Measurements from ENCODE around the gene LRRC55. TPM values are rescaled to one million over a fixed set of nuclear protein-coding genes. Genes with fewer than 3 reads are reported as not detected.

LRRC55 gene
- total RNA-seq, 3 donors from 2014 or later = not detected

GRCh38 chr11:57158599-57158998, 23.2 kb upstream of the LRRC55 start:
- Histone ChIP-seq H3K4me3 (no peak overlapping the region), H3K9me3 (no peaks in the 10 kb centered on the region), H3K27ac (no peak overlapping the region), H3K27me3 (peaks cover 0 to 11% of the 10 kb centered on the region in 2 donors), H3K4me1 (no peaks in the 10 kb centered on the region), H3K36me3 (no peaks in the 10 kb centered on the region)
- intact Hi-C loops (cut with DNase I; ENCODE audit: low total_unique reads) = no loop called here
- TF ChIP-seq CTCF (IDR thresholded peaks at IDR 0.05) (no peak), POLR2AphosphoS5 (IDR thresholded peaks at IDR 0.05) (no peak), POLR2A (IDR thresholded peaks at IDR 0.05) (no peak)
- no peak for DNase-seq (ENCODE audit: low spot score in 2 of 2)

- Histone ChIP-seq H3K9me3 (no peaks in the 10 kb centered on the region), H3K27me3 (peaks cover 0 to 14% of the 10 kb centered on the region in 2 donors), H3K4me3 (no peak overlapping the region), H3K27ac (no peak overlapping the region), H3K4me1 (no peaks in the 10 kb centered on the region), H3K36me3 (no peaks in the 10 kb centered on the region)
- intact Hi-C loops (cut with DNase I; ENCODE audit: low total_unique reads) = no loop called here
- TF ChIP-seq CTCF (IDR thresholded peaks at IDR 0.05) = no peak
- no peak for TF ChIP-seq POLR2AphosphoS5 (IDR thresholded peaks at IDR 0.05)
- TF ChIP-seq POLR2A (IDR thresholded peaks at IDR 0.05) = no peak
- no peak for DNase-seq (ENCODE audit: low spot score in 2 of 2)
These were observed 21.1 kb upstream of the LRRC55 start for GRCh38 chr11:57160665-57161064.

- no peak for TF ChIP-seq POLR2AphosphoS5 (IDR thresholded peaks at IDR 0.05)
- TF ChIP-seq POLR2A (IDR thresholded peaks at IDR 0.05) = no peak
- no peak for TF ChIP-seq CTCF (IDR thresholded peaks at IDR 0.05)
- no peaks in the 10 kb centered on the region for H3K9me3 ChIP-seq
- no peaks in the 10 kb centered on the region for H3K4me1 ChIP-seq
- no peak for DNase-seq (ENCODE audit: low spot score in 2 of 2)
- H3K4me3 ChIP-seq = no peak overlapping the region
- intact Hi-C loops (cut with DNase I; ENCODE audit: low total_unique reads) = no loop called here
- H3K36me3 ChIP-seq = no peaks in the 10 kb centered on the region
- no peak overlapping the region for H3K27ac ChIP-seq
- H3K27me3 ChIP-seq = peaks cover 0 to 14% of the 10 kb centered on the region in 2 donors
These were observed 20.4 kb upstream of the LRRC55 start for GRCh38 chr11:57161351-57161750.

- no peaks in the 10 kb centered on the region for H3K36me3 ChIP-seq
- no peak overlapping the region for H3K4me3 ChIP-seq
- TF ChIP-seq POLR2A (IDR thresholded peaks at IDR 0.05) (no peak), POLR2AphosphoS5 (IDR thresholded peaks at IDR 0.05) (no peak), CTCF (IDR thresholded peaks at IDR 0.05) (no peak)
- no peak overlapping the region for H3K27ac ChIP-seq
- H3K27me3 ChIP-seq = peaks cover 0 to 13% of the 10 kb centered on the region in 2 donors
- DNase-seq (ENCODE audit: low spot score in 2 of 2) = no peak
- intact Hi-C loops (cut with DNase I; ENCODE audit: low total_unique reads) = loop anchor here (2.0 kb wide), 1 partner anchor 64 kb away; no protein-coding TSS in a partner anchor
- H3K9me3 ChIP-seq = no peaks in the 10 kb centered on the region
- no peaks in the 10 kb centered on the region for H3K4me1 ChIP-seq
These were observed 19.4 kb upstream of the LRRC55 start for GRCh38 chr11:57162179-57162898.

GRCh38 chr11:57163160-57163868, 18.4 kb upstream of the LRRC55 start:
- no peaks in the 10 kb centered on the region for H3K9me3 ChIP-seq
- no peak overlapping the region for H3K27ac ChIP-seq
- intact Hi-C loops (cut with DNase I; ENCODE audit: low total_unique reads) = loop anchor here (2.0 kb wide), 1 partner anchor 65 kb away; no protein-coding TSS in a partner anchor
- no peaks in the 10 kb centered on the region for H3K36me3 ChIP-seq
- peaks cover 0 to 12% of the 10 kb centered on the region in 2 donors for H3K27me3 ChIP-seq
- no peak for DNase-seq (ENCODE audit: low spot score in 2 of 2)
- no peak overlapping the region for H3K4me3 ChIP-seq
- no peak for TF ChIP-seq POLR2AphosphoS5 (IDR thresholded peaks at IDR 0.05)
- no peak for TF ChIP-seq POLR2A (IDR thresholded peaks at IDR 0.05)
- no peak for TF ChIP-seq CTCF (IDR thresholded peaks at IDR 0.05)
- H3K4me1 ChIP-seq = no peaks in the 10 kb centered on the region
